ENCODE measurements around the gene STARD5.

- TF ChIP-seq MAX (IDR thresholded peaks at IDR 0.05; ENCODE audit: low read depth, low read length) (no peak), CTCF (IDR thresholded peaks at IDR 0.05; ENCODE audit: low read depth, low read length) (no peak)
Measured at GRCh38 chr15:81299156-81299555, 24.8 kb downstream of the STARD5 start.
